ENCODE data around the gene FOXN3.
"Not testable (repeated sequence)": the region's sequence is repeated elsewhere in the genome, so short reads cannot be mapped to it uniquely, and the experiment has no call there.

Gene FOXN3

GRCh38 chr14:89111766-89112543 is 305.1 kb downstream of the FOXN3 start:
- DNase-seq: not testable (repeated sequence)

GRCh38 chr14:89111232-89111631 is 305.8 kb downstream of the FOXN3 start:
- not testable (repeated sequence) for DNase-seq

- DNase-seq: no peak
These were observed 306.9 kb downstream of the FOXN3 start for GRCh38 chr14:89110110-89110509.

GRCh38 chr14:89108608-89109007 is 308.4 kb downstream of the FOXN3 start:
- peak in 1 of 2 experiments; percentile 15 for DNase-seq

- peak; percentile 99 for DNase-seq
These were observed 309.4 kb downstream of the FOXN3 start for GRCh38 chr14:89107626-89108025.

Data from NCI-H524 (cell line).